Sigmoid colon (tissue), 7 donors: ENCODE data around the gene RNU6-7. TPM values are rescaled to one million over a fixed set of nuclear protein-coding genes. Genes with fewer than 3 reads are reported as not detected.

ENCODE experiments used
- DNase-seq: peaks from one replicate; pipeline ENCODE4 v3.0.0-alpha.2; 2019
- H3K27ac ChIP-seq, 4 donors: fragments of 200-600 bp; sonication (generic); one replicate each; pipeline ENCODE4 v1.5.1; 2016 to 2019; ENCODE audit warnings: mild to moderate bottlenecking in 1 of 4
- H3K27me3 ChIP-seq, 3 donors: fragments of 200-600 bp; sonication (generic); one replicate each; pipeline ENCODE4 v1.5.1; 2019; ENCODE audit warnings: mild to moderate bottlenecking in 1 of 3
- H3K36me3 ChIP-seq, 4 donors: fragments of 200-600 bp; sonication (generic); one replicate each; pipeline ENCODE4 v1.5.1; 2016 to 2019
- H3K4me1 ChIP-seq, 4 donors: fragments of 200-600 bp; sonication (generic); one replicate each; pipeline ENCODE4 v1.5.1; 2017 to 2019
- H3K4me3 ChIP-seq, 4 donors: fragments of 200-600 bp; sonication (generic); one replicate each; pipeline ENCODE4 v1.5.1; 2017 to 2019; ENCODE audit warnings: mild to moderate bottlenecking in 2 of 4, moderate library complexity in 1 of 4
- H3K9me3 ChIP-seq, 4 donors: fragments of 200-600 bp in 3 of 4; sonication (generic) in 3 of 4; one replicate each; pipeline versions ENCODE4 v1.5.1 to v1.6.1; 2013 to 2019
- EP300 ChIP-seq, 4 donors: sonication (generic); formaldehyde crosslinking; IDR thresholded peaks; one replicate each; pipeline ENCODE4 v1.6.1; 2017; ENCODE audit warnings: antibody characterized with exemption in 4 of 4
- POLR2A ChIP-seq, 2 donors: fragments of 450-650 bp; IDR thresholded peaks; one replicate each; pipeline ENCODE4 v1.6.1; 2016; ENCODE audit warnings: antibody characterized with exemption in 2 of 2, mild to moderate bottlenecking in 2 of 2, moderate library complexity in 2 of 2
- POLR2AphosphoS5 ChIP-seq, 4 donors: sonication (generic); formaldehyde crosslinking; IDR thresholded peaks; one replicate each; pipeline ENCODE4 v1.6.1; 2017; ENCODE audit warnings: antibody characterized with exemption in 4 of 4
- WGBS, 2 donors: extraction: QIAGEN DNeasy Blood & Tissue Kit; methylation state at CpG; one replicate each; pipeline ENCODE4 v1.1.7; 2013; 5-methylcytosine and 5-hydroxymethylcytosine counted together
- intact Hi-C: fragments of 100-400 bp; cut with DNase I; formaldehyde crosslinking; loops from one replicate; pipeline ENCODE4 v1.15.1; 2023
- polyA plus RNA-seq, 3 donors: library from polyadenylated mRNA; stranded (reverse); fragments of 200-250 nt; gene quantifications; one replicate each; pipeline ENCODE4 v1.2.3, GENCODE V29; 2013
- small RNA-seq, 3 donors: library from RNA; depleted of rRNA; stranded (forward); fragments of <200 nt; gene quantifications; one replicate each; pipeline ENCODE3, GENCODE V24; 2016
- total RNA-seq, 4 donors: library from RNA; depleted of rRNA; stranded (reverse); fragments of >200 nt; gene quantifications; one replicate each; pipeline ENCODE4 v1.1.0, GENCODE V29; 2016
- TF ChIP-seq, protein P1 (sequence below), 4 experiments: fragments of 450-650 bp in 3 of 4; fragments of 200-600 bp in 1 of 4; IDR thresholded peaks; one replicate each; pipeline ENCODE4 v1.5.1; 2016 to 2019; ENCODE audit warnings: antibody characterized with exemption in 4 of 4, mild to moderate bottlenecking in 3 of 4, moderate library complexity in 2 of 4
- donor health status: healthy with polysubstance abuse.
- donor health status: Bipolar disorder and iron deficiency.
- donor health status: healthy.

The RNU6-7 gene
- total and polyA plus RNA-seq, 7 donors, result not detected

DNA sequence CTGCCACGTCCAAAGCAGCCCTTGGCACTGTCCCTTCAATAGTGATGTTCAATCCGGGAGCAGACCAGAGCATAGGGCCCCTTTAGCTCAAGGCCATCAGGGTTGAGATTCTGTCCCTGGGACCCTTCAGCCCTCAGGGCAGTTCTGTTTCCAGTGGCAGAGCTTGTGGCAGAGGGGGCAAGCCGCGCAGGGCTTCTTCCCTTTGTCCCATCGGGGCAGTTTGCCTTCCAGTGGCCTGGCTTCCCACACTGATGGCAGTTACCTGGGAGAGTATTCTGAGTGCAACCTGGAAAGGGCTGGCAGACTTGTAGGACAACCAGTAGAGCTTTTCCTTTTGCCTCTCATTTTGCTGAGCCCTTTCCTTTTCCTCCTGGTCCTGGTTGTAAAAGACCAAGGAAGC lies 44.9 kb downstream of the RNU6-7 start:
- H3K36me3 ChIP-seq, result no peaks in the 10 kb centered on the region
- no peaks in the 10 kb centered on the region for H3K9me3 ChIP-seq
- no peak overlapping the region for H3K27ac ChIP-seq
- 91 to 93% methylated on average over 5 of the region's 5 CpGs for WGBS, 2 donors
- peaks cover 0 to 11% (median 8%) of the 10 kb centered on the region in 4 donors for H3K4me1 ChIP-seq
- no peaks in the 10 kb centered on the region for H3K27me3 ChIP-seq
- TF ChIP-seq EP300 (IDR thresholded peaks at IDR 0.05) (no peak), POLR2A (IDR thresholded peaks at IDR 0.05) (no peak)
- H3K4me3 ChIP-seq, result no peak overlapping the region
- no peak for DNase-seq
- intact Hi-C loops, result no loop called here

DNA sequence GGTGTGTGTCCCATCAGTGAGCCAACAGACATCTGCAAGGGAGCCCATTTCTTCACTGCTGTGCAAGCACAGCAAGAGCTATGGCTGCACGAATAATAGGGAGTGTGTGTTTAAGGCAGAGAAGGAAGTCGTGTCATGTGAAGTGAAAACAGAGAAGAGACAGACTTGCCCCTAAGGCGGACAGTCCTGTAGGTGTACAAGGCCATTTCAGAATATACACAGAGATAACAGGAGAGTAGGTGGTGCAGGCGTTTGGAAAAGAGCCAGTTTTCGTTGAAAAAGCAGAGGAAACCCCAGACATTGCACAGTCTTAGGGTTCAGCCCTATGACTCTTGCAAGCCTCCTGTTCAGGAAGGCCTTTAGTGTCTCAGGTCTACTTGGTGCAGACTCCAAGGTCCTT lies 47.5 kb downstream of the RNU6-7 start:
- no peaks in the 10 kb centered on the region for H3K36me3 ChIP-seq
- H3K27ac ChIP-seq, result no peak overlapping the region
- H3K4me3 ChIP-seq, result no peak overlapping the region
- no peaks in the 10 kb centered on the region for H3K9me3 ChIP-seq
- H3K27me3 ChIP-seq, result no peaks in the 10 kb centered on the region
- no peak for TF ChIP-seq POLR2AphosphoS5 (IDR thresholded peaks at IDR 0.05)
- no peak for TF ChIP-seq POLR2A (IDR thresholded peaks at IDR 0.05)
- no peak for TF ChIP-seq EP300 (IDR thresholded peaks at IDR 0.05)
- TF ChIP-seq, protein P1, sequence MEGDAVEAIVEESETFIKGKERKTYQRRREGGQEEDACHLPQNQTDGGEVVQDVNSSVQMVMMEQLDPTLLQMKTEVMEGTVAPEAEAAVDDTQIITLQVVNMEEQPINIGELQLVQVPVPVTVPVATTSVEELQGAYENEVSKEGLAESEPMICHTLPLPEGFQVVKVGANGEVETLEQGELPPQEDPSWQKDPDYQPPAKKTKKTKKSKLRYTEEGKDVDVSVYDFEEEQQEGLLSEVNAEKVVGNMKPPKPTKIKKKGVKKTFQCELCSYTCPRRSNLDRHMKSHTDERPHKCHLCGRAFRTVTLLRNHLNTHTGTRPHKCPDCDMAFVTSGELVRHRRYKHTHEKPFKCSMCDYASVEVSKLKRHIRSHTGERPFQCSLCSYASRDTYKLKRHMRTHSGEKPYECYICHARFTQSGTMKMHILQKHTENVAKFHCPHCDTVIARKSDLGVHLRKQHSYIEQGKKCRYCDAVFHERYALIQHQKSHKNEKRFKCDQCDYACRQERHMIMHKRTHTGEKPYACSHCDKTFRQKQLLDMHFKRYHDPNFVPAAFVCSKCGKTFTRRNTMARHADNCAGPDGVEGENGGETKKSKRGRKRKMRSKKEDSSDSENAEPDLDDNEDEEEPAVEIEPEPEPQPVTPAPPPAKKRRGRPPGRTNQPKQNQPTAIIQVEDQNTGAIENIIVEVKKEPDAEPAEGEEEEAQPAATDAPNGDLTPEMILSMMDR (IDR thresholded peaks at IDR 0.05), result no peak
- intact Hi-C loops, result no loop called here
- DNase-seq, result no peak
- H3K4me1 ChIP-seq, result peaks cover 0 to 17% (median 13%) of the 10 kb centered on the region in 4 donors
- WGBS, 2 donors, result 86 to 88% methylated on average over 5 of the region's 5 CpGs

DNA sequence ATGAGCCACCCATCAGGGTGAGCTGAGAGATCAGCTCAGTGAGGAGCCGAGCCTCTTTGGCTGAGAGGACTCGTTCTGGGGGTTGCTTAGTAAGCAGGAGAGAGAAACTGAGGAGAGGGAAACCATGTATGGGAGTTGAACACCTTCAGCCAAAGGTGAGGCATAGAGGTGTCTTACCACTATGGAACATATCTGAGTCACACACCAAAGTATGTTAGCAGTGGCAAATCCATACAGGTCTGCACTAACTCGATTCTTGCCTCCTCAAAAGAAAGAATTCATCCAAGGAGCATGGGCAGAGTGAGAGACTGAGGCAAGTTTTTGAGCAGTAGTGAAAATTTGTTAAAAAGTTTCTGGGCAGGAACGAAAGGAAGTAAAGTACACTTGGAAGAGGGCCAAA lies 47.9 kb downstream of the RNU6-7 start:
- TF ChIP-seq EP300 (IDR thresholded peaks at IDR 0.05) (no peak), POLR2AphosphoS5 (IDR thresholded peaks at IDR 0.05) (no peak), POLR2A (IDR thresholded peaks at IDR 0.05) (no peak)
- TF ChIP-seq, protein P1 (IDR thresholded peaks at IDR 0.05), result no peak
- intact Hi-C loops, result loop anchor here (5.0 kb wide), 5 partner anchors 257 to 792 kb away; partner anchors contain the start of gene DTD2
- WGBS, 2 donors, result 79 to 87% methylated on average over 4 of the region's 4 CpGs
- DNase-seq, result no peak
- H3K4me1 ChIP-seq, result peaks cover 0 to 21% (median 15%) of the 10 kb centered on the region in 4 donors
- no peak overlapping the region for H3K4me3 ChIP-seq
- H3K36me3 ChIP-seq, result no peaks in the 10 kb centered on the region
- no peaks in the 10 kb centered on the region for H3K27me3 ChIP-seq
- no peaks in the 10 kb centered on the region for H3K9me3 ChIP-seq
- H3K27ac ChIP-seq, result no peak overlapping the region

DNA sequence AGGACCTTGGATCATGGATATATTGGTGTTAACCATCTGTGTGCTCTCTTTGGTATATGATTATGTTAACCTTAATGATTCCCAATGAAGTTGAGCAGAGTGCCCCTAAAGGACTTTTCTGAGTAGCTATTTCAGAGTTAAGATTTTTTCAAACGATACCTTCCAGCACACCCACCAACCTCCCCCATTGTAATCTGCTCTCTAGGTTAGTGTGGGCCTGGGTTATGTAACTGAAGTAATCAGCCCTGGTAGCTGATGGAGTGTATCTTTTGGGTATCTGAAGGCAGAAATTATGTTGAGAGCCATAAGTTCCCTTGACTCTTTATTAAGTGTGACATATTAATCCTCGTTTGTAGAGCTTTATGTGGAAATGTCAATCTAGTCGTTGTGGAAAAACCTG lies 48.8 kb downstream of the RNU6-7 start:
- Histone ChIP-seq H3K4me3 (no peak overlapping the region), H3K9me3 (no peaks in the 10 kb centered on the region), H3K36me3 (no peaks in the 10 kb centered on the region), H3K27me3 (no peaks in the 10 kb centered on the region), H3K27ac (no peak overlapping the region), H3K4me1 (peaks cover 0 to 30% (median 24%) of the 10 kb centered on the region in 4 donors)
- 83 to 89% methylated on average over 3 of the region's 3 CpGs for WGBS, 2 donors
- no peak for TF ChIP-seq EP300 (IDR thresholded peaks at IDR 0.05)
- no peak for DNase-seq
- intact Hi-C loops, result loop anchor here (5.0 kb wide), 5 partner anchors 258 to 793 kb away; partner anchors contain the start of gene DTD2

DNA sequence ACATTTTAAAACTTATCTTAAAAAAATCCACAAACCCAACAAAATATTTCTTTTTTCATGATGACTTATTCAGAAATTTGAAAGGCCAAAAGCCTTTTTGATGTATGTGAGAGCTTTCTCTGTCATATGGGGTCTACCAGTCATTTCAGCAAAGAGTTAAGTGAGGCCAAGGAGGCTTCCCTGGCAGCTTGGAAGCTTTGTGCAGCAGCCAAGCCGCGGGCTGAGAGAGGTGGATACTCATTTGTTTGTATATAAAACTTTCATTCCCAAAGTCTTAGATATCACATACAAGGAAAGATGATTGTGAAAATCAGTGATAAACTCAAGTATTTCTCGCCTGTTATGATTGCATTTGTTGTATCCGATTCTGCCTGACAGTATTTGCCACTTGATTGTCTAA lies 49.7 kb downstream of the RNU6-7 start:
- Histone ChIP-seq H3K36me3 (no peaks in the 10 kb centered on the region), H3K27me3 (no peaks in the 10 kb centered on the region), H3K9me3 (no peaks in the 10 kb centered on the region), H3K4me3 (no peak overlapping the region), H3K4me1 (peaks cover 0 to 39% (median 32%) of the 10 kb centered on the region in 4 donors), H3K27ac (peak overlapping the region; percentile 1 to 72 (median 61))
- DNase-seq, result no peak
- 77 to 79% methylated on average over 4 of the region's 4 CpGs for WGBS, 2 donors
- intact Hi-C loops, result loop anchor here (5.0 kb wide), 5 partner anchors 259 to 794 kb away; partner anchors contain the start of gene DTD2
- TF ChIP-seq POLR2AphosphoS5 (IDR thresholded peaks at IDR 0.05) (no peak), EP300 (IDR thresholded peaks at IDR 0.05) (no peak), POLR2A (IDR thresholded peaks at IDR 0.05) (no peak)
- TF ChIP-seq, protein P1 (IDR thresholded peaks at IDR 0.05), result no peak

Small RNA genes within 50 kb of the gene (small RNA-seq; reads per million reads assigned to genes)
- gene RNU6-7, result 0 reads per million in 3 donors
- 0 reads per million in 3 donors for gene RNU6-8

Other genes starting within 250 kb of the RNU6-7 start
- 100 to 1,000 TPM; 155 to 173 (median 164) TPM for gene ARHGAP5, start 124.7 kb upstream of the RNU6-7 start, total RNA-seq
- gene ARHGAP5, start 124.7 kb upstream of the RNU6-7 start, polyA plus RNA-seq, result 10 to 100 TPM; 14.9 to 26.6 (median 22.2) TPM
- not detected for gene RNU6-8, start 1.2 kb downstream of the RNU6-7 start, total RNA-seq
- not detected for gene RNU6-8, start 1.2 kb downstream of the RNU6-7 start, polyA plus RNA-seq
- 10 to 100 TPM; 25.5 to 56.2 (median 37.6) TPM for gene AKAP6, start 127.3 kb downstream of the RNU6-7 start, total RNA-seq
- 1 to 10 TPM in 1 of 3 donors, under 1 TPM in 1, not detected in 1; 0.60 to 1.6 TPM for gene AKAP6, start 127.3 kb downstream of the RNU6-7 start, polyA plus RNA-seq